ENCODE data around the gene RPGR. TPM values are rescaled to one million over a fixed set of nuclear protein-coding genes. Genes with fewer than 3 reads are reported as not detected.

Gene RPGR
- total RNA-seq, 1 experiment from 2014 or later: 5.0 TPM

DNA sequence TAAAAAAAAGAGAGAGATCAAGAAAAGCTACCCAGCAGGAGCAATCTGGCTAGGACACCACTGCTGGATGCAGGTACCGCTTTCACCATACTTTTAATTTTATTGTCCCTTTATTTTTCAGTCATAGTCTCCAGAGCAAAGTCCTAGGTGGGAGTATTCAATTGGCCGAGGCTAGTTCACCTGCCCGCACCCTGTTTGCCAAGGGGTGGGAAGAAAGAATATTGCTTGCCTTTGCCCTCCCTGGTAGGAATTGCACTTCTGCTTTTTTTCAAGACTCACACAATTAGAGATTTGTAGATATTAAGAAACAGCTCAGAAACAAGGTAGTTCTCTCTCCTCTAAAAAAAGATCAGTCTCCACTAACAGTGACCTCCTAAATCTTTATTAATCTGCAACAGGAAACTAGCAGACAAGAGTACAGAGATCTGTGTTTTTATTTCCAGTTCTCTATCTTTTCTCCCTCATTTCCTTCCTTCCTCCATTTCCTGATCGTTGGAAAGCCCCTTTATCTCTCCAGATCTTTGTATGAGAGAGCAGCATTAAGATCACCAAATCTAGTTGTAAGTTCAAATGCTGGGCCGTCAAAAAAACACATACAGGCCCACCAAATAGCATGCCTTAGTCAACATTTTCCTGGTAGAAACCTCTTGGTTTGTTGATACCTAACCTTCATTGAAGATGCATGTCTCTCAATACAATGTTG, 9.4 kb upstream of the RPGR start:
- in situ Hi-C loops (cut with HindIII; ENCODE audit: low pct_unique_long_range_greater_than_20kb, low sequenced_read_pairs): no loop called here
- no peak for DNase-seq (ENCODE audit: low read depth)

DNA sequence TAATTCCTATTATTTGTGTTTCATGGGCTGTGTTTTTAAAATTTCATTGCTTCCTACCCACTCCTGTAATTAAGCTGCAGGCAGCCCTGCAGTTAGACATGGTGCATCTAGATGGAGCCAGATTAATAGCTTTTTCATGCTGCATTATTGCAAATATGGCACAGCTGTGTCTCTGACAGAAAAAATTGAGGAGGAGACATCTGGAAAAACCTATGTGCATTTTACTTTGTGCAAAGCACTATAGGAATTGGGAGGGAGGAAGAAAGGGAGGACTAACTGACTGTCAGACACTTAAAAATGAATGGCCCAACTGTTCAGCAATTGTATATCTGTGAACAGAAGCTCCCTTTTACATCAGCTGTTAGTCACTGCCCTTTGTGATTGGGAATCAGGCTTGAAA, 8.1 kb upstream of the RPGR start:
- in situ Hi-C loops (cut with HindIII; ENCODE audit: low pct_unique_long_range_greater_than_20kb, low sequenced_read_pairs): no loop called here
- no peak for DNase-seq (ENCODE audit: low read depth)

DNA sequence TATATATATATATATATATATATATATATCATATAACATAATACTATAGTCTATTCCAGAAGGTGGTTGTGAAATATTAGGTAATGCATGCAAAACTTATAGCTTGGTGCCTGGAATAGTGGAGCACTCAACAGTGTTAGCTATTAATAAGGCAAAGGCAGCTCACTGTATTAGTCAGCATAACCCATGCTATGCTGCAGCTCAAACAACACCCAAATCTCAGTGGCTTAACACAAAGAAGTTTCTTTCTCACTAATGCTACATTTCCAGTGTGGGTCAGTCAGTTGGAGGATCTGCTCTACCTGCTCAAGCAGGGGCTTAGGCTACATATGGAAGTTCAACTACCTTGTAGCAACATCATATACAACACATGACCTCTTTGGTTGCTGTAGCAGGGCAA, 5.2 kb upstream of the RPGR start:
- in situ Hi-C loops (cut with HindIII; ENCODE audit: low pct_unique_long_range_greater_than_20kb, low sequenced_read_pairs): no loop called here
- DNase-seq (ENCODE audit: low read depth): no peak

DNA sequence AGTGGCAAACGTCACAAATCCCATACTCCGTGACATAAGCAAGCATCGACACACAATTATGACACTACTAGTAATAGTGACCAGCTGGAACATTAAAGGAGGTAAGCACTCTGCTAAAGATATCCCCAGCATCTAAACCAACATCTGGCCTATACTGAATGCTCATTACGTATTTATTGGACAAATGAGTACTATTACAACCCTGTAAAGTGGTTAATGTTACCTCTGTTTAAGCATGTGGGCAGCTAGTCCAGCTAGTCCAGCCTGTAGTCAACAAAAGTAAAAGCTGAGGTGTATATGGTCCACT, 419 bp upstream of the RPGR start:
- DNase-seq (ENCODE audit: low read depth): no peak
- in situ Hi-C loops (cut with HindIII; ENCODE audit: low pct_unique_long_range_greater_than_20kb, low sequenced_read_pairs): no loop called here

DNA sequence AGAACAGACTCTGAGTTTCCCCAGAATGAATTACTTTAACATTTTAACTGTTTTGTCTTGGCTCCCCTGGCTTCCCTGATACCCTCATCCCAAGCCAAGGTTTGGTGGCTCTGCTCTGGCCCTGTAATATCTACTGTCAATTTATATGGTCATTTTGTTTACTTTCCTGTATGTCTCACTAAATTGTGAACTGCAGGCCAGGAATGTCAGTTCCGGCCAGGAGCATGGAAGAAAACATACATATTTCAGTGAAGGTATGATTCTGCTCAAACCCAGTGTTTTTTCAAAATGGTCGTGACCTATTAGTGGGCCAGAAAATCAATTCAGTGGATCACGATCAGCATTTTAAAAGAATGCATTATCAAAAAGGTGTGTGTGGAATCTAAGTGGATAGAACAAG, 1.2 kb downstream of the RPGR start:
- no peak for DNase-seq (ENCODE audit: low read depth)
- in situ Hi-C loops (cut with HindIII; ENCODE audit: low pct_unique_long_range_greater_than_20kb, low sequenced_read_pairs): no loop called here

DNA sequence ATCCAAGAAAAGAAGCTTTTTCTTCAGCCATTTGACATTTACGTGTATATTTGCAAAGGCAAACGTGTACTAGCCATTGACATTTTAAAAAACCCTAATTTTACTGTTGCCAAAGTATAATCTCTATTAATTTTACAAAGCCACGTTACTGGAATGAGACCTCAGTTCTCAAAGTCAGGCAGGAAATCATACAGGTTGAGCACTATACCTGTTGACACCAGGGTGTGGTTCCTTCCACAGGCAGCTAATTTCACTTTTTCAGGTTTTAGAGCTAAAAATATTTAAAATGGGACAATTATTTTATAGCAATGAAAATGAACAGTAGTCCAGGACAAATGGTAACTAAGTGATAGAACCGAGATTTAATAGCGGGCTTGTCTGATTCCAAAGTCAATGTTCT, 6.5 kb downstream of the RPGR start:
- in situ Hi-C loops (cut with HindIII; ENCODE audit: low pct_unique_long_range_greater_than_20kb, low sequenced_read_pairs): no loop called here

DNA sequence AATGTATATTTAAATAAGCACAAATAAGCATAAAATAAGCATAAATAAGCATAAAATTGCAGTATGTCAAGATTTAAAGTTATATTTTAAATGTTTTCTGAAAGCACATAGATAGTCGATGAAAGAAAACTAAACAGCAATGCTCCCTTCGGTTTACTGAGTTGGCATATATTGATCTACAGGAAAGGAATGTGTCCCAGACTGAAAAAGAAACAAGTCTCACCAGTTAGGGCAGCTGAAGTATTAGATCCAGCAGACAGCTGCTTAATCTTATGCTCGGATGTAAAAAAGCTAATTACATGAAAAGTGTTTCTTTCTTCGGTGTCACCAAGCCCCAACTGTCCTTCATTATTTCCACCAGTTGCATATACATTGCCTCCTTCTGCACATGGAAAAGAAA, 8.7 kb downstream of the RPGR start:
- in situ Hi-C loops (cut with HindIII; ENCODE audit: low pct_unique_long_range_greater_than_20kb, low sequenced_read_pairs): no loop called here
- no peak for DNase-seq (ENCODE audit: low read depth)

More for the DNA sequence above, 6.5 kb downstream of the RPGR start:
- DNase-seq (ENCODE audit: low read depth): no peak

DNA sequence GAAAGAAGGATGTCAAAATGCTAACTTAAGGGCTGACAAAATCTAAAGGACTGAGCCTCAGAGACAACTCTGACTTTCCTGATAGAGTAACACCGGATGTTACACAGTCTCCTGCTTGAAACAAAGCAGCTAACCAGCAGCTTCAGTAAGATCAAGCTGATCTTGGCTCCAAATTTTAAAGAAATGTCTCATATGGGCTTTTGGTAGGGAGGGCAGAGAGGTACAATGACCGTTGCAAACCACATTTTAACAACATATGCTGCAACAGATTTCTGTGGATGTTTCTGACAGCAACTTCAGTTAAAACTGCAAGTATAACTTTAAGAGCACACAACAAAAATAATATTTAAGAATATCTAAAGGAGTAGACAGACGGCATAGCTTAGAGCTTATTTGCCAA, 9.1 kb downstream of the RPGR start:
- in situ Hi-C loops (cut with HindIII; ENCODE audit: low pct_unique_long_range_greater_than_20kb, low sequenced_read_pairs): no loop called here
- no peak for DNase-seq (ENCODE audit: low read depth)

DNA sequence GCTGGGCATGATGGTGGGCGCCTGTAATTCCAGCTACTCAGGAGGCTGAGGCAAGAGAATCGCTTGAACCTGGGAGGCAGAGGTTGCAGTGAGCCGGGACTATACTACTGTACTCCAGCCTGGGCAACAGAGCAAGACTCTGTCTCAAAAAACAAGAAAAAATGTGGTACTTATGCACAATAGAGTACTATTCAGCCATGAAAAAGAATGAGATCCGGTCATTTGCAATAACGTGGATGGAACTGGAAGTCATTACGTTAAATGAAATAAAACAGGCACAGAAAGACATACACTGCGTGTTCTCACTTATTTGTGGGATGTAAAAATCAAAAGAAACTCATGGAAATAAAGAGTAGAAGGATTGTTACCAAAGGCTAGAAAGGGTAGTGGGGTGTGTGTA, 12.1 kb downstream of the RPGR start:
- DNase-seq (ENCODE audit: low read depth): no peak
- in situ Hi-C loops (cut with HindIII; ENCODE audit: low pct_unique_long_range_greater_than_20kb, low sequenced_read_pairs): no loop called here

DNA sequence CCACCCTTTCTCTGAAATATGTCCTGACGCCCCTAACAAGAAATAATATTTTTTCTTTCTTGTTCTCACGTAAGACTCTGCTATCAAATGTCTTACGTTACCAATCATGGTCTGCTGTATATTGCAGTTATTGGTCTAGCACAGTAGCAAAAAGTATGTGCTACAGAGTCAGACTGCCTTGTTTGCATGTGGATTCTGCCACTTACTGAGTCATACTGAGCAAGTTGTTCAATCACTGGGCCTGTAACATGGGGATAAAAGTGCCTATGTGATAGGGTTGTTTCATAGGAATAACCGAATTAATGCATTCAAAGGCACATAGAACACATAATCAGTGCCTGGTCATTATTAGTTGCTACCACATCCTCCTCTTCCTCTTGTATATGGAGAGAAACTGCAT, 14.1 kb downstream of the RPGR start:
- no peak for DNase-seq (ENCODE audit: low read depth)
- in situ Hi-C loops (cut with HindIII; ENCODE audit: low pct_unique_long_range_greater_than_20kb, low sequenced_read_pairs): no loop called here

DNA sequence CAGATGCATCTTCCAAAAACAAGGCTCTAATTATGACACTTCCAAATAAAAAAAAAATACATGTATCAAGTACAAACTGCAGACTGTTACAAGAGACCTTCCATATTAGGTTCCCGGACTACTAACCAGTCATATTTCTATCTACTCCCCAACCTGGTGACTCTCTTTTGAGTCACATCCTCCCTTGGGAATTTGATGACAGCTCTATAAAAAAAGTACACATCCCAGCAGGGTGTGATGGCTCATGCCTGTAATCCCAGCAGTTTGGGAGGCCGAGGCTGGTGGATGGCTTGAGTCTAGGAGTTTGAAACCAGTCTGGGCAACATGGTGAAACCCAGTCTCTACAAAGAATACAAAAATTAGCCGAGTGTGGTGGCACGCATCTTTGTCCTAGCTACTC, 14.9 kb downstream of the RPGR start:
- peak; percentile 33 for DNase-seq (ENCODE audit: low read depth)
- in situ Hi-C loops (cut with HindIII; ENCODE audit: low pct_unique_long_range_greater_than_20kb, low sequenced_read_pairs): no loop called here

DNA sequence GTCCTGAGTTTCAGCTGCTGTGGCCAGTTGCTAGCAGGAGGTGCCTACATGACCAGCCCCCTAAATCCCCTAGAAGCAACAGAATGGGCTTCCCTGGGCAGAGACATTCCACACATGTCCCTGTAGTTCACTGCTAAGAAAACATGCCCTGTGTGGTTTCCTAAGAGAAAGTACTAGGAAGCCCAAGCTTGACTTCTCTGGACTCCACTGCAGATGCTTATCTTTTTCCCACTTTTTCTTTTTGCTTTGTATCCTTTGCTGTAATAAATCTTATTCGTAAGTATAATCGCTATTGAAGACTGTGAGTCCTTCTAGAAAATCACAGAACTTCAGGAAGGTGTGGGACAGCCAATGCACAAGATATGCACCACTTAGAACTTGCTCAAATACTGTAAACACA, 15.6 kb downstream of the RPGR start:
- no peak for DNase-seq (ENCODE audit: low read depth)
- in situ Hi-C loops (cut with HindIII; ENCODE audit: low pct_unique_long_range_greater_than_20kb, low sequenced_read_pairs): no loop called here

DNA sequence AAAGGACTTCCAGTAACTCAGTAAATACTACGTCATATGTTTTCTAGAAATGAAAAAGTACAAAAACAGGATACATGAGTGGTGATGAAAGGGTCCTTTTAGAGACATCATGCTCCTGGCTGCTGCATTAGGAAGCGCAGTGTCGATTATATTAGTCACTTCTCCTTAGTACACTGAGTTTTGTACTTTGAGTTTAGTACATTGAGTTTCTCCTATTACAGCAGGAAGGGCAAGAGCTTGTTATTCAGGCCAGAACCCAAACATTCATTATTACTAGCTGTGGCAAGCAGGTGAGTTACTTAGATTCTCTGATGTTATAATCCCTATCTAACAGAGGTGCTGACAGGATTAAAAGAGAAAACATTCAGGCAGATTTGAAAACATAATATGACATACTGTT, 21.3 kb downstream of the RPGR start:
- in situ Hi-C loops (cut with HindIII; ENCODE audit: low pct_unique_long_range_greater_than_20kb, low sequenced_read_pairs): no loop called here
- no peak for DNase-seq (ENCODE audit: low read depth)

DNA sequence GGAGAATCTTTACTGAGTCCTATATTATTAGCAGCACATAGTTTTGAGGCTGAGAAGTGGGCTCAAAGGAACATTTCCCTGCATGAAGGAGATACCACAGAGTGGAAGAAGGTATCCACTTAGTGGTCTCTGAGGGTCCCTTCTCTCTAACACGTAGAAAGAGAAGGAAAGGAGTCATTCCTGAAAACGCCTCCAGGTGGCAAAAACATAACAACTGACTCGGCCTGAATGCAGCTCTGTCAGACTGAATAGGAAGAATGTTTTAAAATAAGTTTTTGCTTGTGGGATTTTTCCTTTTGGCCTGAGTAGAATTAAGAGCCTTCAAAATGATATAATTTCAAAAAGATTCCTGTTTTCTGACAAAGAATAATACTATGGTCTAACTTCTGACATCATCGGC, 23.3 kb downstream of the RPGR start:
- no peak for DNase-seq (ENCODE audit: low read depth)
- in situ Hi-C loops (cut with HindIII; ENCODE audit: low pct_unique_long_range_greater_than_20kb, low sequenced_read_pairs): no loop called here

DNA sequence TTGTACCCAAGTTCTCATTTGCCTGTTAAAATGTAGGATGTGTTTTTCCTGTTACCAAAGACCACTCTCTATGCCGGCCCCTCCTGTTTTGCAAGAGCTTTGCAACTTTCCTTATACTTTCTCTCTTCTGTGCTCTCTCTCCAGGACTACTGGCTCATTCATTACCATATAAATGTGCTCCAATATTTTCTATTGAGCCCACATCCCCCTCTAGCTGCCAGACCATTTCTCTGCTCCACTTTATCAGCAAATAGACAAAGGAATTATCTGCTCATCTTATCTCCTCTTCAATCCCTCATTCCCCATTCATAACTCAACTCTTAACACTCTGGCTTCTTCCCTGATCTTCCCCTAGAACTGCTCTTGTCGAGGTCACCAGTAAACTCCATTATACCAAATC, 33.6 kb downstream of the RPGR start:
- in situ Hi-C loops (cut with HindIII; ENCODE audit: low pct_unique_long_range_greater_than_20kb, low sequenced_read_pairs): no loop called here
- DNase-seq (ENCODE audit: low read depth): no peak

DNA sequence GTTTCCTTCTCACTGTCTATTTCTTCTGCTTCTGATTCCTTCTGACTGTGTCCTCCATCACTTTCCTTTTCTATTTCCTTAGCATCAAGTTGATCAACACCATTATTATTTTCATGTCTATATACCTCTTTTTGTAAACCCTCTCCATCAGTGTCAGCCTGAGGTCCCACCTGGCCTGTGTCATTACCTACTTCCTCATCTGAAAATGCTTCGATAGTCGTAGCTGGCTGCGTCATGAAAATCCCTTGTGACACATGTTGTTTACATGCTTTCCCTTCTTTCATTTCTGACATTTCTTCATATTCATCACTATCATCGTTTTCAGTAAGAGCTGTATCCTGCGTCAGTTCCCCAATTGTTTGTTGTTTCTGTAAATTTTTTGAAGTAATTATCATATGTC, 39.6 kb downstream of the RPGR start:
- in situ Hi-C loops (cut with HindIII; ENCODE audit: low pct_unique_long_range_greater_than_20kb, low sequenced_read_pairs): no loop called here
- DNase-seq (ENCODE audit: low read depth): no peak

DNA sequence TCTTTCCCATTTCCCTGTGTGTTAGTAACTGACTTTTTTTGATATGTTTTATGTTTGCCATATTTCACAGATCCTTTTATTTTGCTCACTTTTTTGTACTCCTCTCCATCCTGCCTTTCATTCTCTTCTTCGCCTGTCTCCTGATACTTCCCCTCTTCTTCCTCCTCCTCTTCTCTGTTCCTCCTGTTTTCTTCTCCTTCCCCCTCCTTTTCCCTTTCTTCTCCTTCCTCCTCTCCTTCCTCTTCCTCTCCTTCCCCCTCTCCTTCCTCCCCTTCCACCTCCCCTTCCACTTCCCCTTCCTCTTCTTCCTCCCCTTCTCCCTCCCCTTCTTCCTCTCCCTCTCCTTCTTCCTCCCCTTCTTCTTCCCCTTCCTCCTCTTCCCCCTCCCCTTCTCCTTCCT, 41.7 kb downstream of the RPGR start:
- DNase-seq (ENCODE audit: low read depth): no peak
- in situ Hi-C loops (cut with HindIII; ENCODE audit: low pct_unique_long_range_greater_than_20kb, low sequenced_read_pairs): no loop called here

DNA sequence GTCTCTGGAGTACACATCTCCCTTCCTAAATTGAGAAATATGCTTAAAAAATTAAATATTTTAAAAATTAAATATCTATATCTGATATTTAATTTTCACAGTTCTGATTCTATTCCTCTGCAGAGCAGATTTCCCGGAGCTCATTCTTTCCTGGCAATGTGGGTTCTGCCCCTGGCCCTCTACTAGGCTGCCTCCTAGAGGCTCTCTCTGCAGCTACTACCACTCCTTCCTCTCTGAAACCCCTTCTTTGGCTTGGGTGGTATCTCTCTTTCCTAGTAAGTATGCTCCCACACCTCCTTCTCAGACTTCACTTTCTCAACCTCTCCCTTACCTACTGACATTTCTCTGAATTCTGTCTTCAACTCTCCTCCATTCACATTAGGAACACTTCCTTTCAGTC, 45.3 kb downstream of the RPGR start:
- DNase-seq (ENCODE audit: low read depth): no peak
- in situ Hi-C loops (cut with HindIII; ENCODE audit: low pct_unique_long_range_greater_than_20kb, low sequenced_read_pairs): no loop called here

DNA sequence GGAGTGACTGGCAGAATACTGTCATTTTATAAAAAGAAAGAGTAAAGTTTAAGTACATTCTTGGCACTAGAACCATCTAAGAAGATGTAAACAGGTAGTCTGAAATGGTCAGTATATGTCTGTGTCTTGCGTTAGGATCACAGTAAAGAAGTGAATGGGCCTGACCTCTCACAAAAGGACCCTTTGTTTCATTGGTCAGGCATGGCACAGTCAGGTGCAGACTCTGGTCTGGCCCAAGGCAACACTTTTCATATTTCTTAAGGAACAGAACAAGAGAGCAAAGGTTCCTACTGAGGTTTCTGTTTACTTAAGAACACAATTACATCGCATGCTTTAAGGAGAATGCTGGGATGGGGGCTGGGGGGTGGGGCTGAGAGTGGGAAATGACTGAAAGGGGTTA, 48.1 kb downstream of the RPGR start:
- in situ Hi-C loops (cut with HindIII; ENCODE audit: low pct_unique_long_range_greater_than_20kb, low sequenced_read_pairs): no loop called here

DNA sequence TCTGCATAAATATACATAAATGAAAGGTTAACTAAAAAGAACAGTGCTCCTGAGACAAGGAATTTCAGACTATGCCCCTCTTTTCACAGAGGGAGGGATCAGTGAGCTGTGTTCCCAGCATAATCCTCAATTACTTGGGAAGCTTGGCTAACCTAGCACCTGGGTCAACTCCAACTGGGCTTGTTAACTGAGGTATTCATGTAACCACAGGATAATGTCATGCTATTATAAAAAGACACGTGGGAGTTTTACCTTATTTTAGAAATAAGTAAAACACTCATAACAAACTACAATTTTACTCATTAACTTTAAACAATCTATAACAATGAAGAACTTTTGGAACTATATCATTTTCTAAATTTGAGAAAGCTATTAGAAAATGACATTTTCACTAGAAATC, 48.6 kb downstream of the RPGR start:
- in situ Hi-C loops (cut with HindIII; ENCODE audit: low pct_unique_long_range_greater_than_20kb, low sequenced_read_pairs): no loop called here
- DNase-seq (ENCODE audit: low read depth): no peak

More for the DNA sequence above, 48.1 kb downstream of the RPGR start:
- no peak for DNase-seq (ENCODE audit: low read depth)

DNA sequence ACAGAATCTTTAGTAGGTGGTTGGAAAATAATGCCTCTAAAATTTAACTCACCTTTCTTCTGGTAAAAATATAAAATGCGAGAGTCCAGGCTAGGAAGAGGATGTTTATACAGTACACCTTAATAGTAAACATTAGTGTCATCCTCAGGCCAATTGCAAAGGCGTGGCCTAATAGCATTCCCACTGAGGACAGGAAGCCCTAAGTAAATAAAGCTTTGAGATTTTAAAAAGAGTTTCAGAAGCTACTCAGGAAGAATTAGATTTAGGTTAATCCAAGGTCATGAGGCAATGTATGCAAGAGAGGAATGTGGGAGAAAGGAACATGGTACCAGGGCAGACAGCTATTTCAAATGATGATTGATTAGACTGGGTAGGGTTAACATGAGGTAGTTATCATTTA, 49.5 kb downstream of the RPGR start:
- no peak for DNase-seq (ENCODE audit: low read depth)
- in situ Hi-C loops (cut with HindIII; ENCODE audit: low pct_unique_long_range_greater_than_20kb, low sequenced_read_pairs): no loop called here
